B cell (primary cell): Measurements from ENCODE around the gene HEXD. TPM values are rescaled to one million over a fixed set of nuclear protein-coding genes. Genes with fewer than 3 reads are reported as not detected.

Experiments
- ATAC-seq: fragments of 200-7000 bp; cut with Tn5 transposase; one replicate; pipeline ENCODE4 v1.10.0; 2021; ENCODE audit warnings: low read depth, mild to moderate bottlenecking, moderate number of reproducible peaks, moderate library complexity
- CTCF ChIA-PET: fragments of 350-600 bp; sonication (Branson Sonifier 250); formaldehyde crosslinking; loops from one replicate; lab custom pipeline; 2021; ENCODE audit warnings: antibody characterized with exemption, inconsistent platforms; lab: Charles Lee
- POLR2A ChIA-PET: fragments of 350-600 bp; sonication (Branson Sonifier 250); formaldehyde crosslinking; loops from one replicate; lab custom pipeline; 2021; ENCODE audit warnings: antibody characterized with exemption; lab: Charles Lee
- DNase-seq: peaks from one replicate; pipeline ENCODE4 v3.0.0; 2013
- H2AFZ ChIP-seq: 2 replicates; pipeline ENCODE4 v1.6.1; 2012; ENCODE audit warnings: mild to moderate bottlenecking, low read depth, low read length; ENCODE audit not compliant: insufficient read depth, poor library complexity, severe bottlenecking
- H3K27ac ChIP-seq, 2 donors: 1 replicate in 1 of 2; 2 replicates in 1 of 2; pipeline ENCODE4 v1.5.1; 2012 to 2013; ENCODE audit warnings: low read length in 2 of 2, mild to moderate bottlenecking in 2 of 2, moderate library complexity in 1 of 2
- H3K27me3 ChIP-seq, 4 experiments: fragments of 200-600 bp in 1 of 4; sonication (generic) in 1 of 4; replicated peaks in 1 of 4; 1 replicate in 2 of 4; 2 replicates in 2 of 4; pipeline versions ENCODE4 v1.6.1 to v1.7.0; 2013 to 2016; ENCODE audit warnings: low read length in 3 of 4, mild to moderate bottlenecking in 2 of 4, mixed read lengths in 1 of 4, moderate library complexity in 1 of 4; ENCODE audit not compliant: insufficient read depth in 4 of 4, control insufficient read depth in 3 of 4; ENCODE audit errors: control extremely low read depth in 1 of 4
- H3K36me3 ChIP-seq, 2 experiments: replicated peaks in 1 of 2; 1 replicate in 1 of 2; 2 replicates in 1 of 2; pipeline versions ENCODE4 v1.6.1 to v1.7.1; 2013; ENCODE audit warnings: low read length in 1 of 2; ENCODE audit not compliant: insufficient read depth in 2 of 2, control insufficient read depth in 1 of 2; ENCODE audit errors: control extremely low read depth in 1 of 2, extremely low read depth in 1 of 2
- H3K4me1 ChIP-seq, 2 donors: fragments of 200-600 bp in 1 of 2; sonication (generic) in 1 of 2; 1 replicate in 1 of 2; 2 replicates in 1 of 2; pipeline versions ENCODE4 v1.5.1 to v1.6.1; 2013 to 2017; ENCODE audit warnings: low read length in 2 of 2; ENCODE audit not compliant: control insufficient read depth in 2 of 2, insufficient read depth in 2 of 2
- H3K4me2 ChIP-seq: replicated peaks from 2 replicates; pipeline ENCODE3; 2012; ENCODE audit warnings: mild to moderate bottlenecking, low read depth, low read length; ENCODE audit not compliant: poor library complexity, severe bottlenecking
- H3K4me3 ChIP-seq, 5 experiments: fragments of 200-600 bp in 1 of 5; sonication (generic) in 1 of 5; 1 replicate in 3 of 5; 2 replicates in 2 of 5; pipeline versions ENCODE4 v1.5.1 to v1.7.0; 2011 to 2016; ENCODE audit warnings: low read length in 4 of 5, mild to moderate bottlenecking in 4 of 5, low read depth in 2 of 5, control low read depth in 1 of 5, moderate library complexity in 1 of 5; ENCODE audit not compliant: insufficient read depth in 1 of 5; ENCODE audit errors: control extremely low read depth in 1 of 5, extremely low read depth in 1 of 5
- H3K79me2 ChIP-seq: fragments of 200-600 bp; sonication (generic); one replicate; pipeline ENCODE4 v1.6.0; 2016; ENCODE audit warnings: low read length; ENCODE audit not compliant: control insufficient read depth, insufficient read depth
- H3K9ac ChIP-seq: fragments of 200-600 bp; sonication (generic); 2 replicates; pipeline ENCODE4 v1.6.1; 2017; ENCODE audit warnings: mild to moderate bottlenecking, low read length, moderate library complexity
- H3K9me3 ChIP-seq, 3 donors: one replicate each; pipeline versions ENCODE4 v1.6.1 to v1.7.1; 2013; ENCODE audit warnings: low read length in 2 of 3; ENCODE audit not compliant: control insufficient read depth in 2 of 3, insufficient read depth in 1 of 3; ENCODE audit errors: control extremely low read depth in 1 of 3
- H4K20me1 ChIP-seq: 2 replicates; pipeline ENCODE4 v1.6.0; 2012; ENCODE audit warnings: mild to moderate bottlenecking, low read length; ENCODE audit not compliant: insufficient read depth, control insufficient read depth, poor library complexity, severe bottlenecking
- H3K27ac Mint-ChIP-seq: one replicate; pipeline ENCODE4 v1.8.0; 2021; ENCODE audit warnings: mixed read lengths
- H3K27me3 Mint-ChIP-seq: one replicate; pipeline ENCODE4 v1.8.0; 2021; ENCODE audit warnings: mixed read lengths
- H3K4me1 Mint-ChIP-seq: one replicate; pipeline ENCODE4 v1.8.0; 2021; ENCODE audit warnings: mixed read lengths
- H3K4me3 Mint-ChIP-seq: one replicate; pipeline ENCODE4 v1.8.0; 2021; ENCODE audit warnings: mixed read lengths
- H3K9me3 Mint-ChIP-seq: one replicate; pipeline ENCODE4 v1.8.0; 2022; ENCODE audit warnings: mixed read lengths; ENCODE audit not compliant: insufficient read depth
- CTCF ChIP-seq: fragments of 200-600 bp; IDR thresholded peaks from one replicate; pipeline ENCODE4 v1.8.0; 2022; ENCODE audit warnings: antibody characterized with exemption, mild to moderate bottlenecking
- EZH2 ChIP-seq: IDR thresholded peaks from 2 replicates; pipeline ENCODE4 v1.6.1; 2012; ENCODE audit warnings: borderline replicate concordance, low read depth, mild to moderate bottlenecking, moderate library complexity, low read length; ENCODE audit not compliant: insufficient read depth, poor library complexity, severe bottlenecking
- WGBS: methylation state at CpG from one replicate; pipeline ENCODE4 v1.1.5; 2013; ENCODE audit warnings: missing lambda C conversion rate; ENCODE audit not compliant: insufficient coverage; 5-methylcytosine and 5-hydroxymethylcytosine counted together
- intact Hi-C: fragments of 100-400 bp; cut with micrococcal nuclease; formaldehyde crosslinking; loops from one replicate; pipeline ENCODE4 v1.10.0; 2022
- polyA plus RNA-seq: library from polyadenylated mRNA; depleted of rRNA; stranded (reverse); fragments of >200 nt; gene quantifications from 2 replicates; pipeline ENCODE4 v1.2.3, GENCODE V29; 2012
- total RNA-seq, 2 donors: library from RNA; stranded (reverse); fragments of 120-200 nt in 1 of 2; gene quantifications; 1 replicate in 1 of 2; 2 replicates in 1 of 2; pipeline versions ENCODE4 v1.2.3 to v1.2.4, GENCODE V29; 2013 to 2022

Gene HEXD
- total and polyA plus RNA-seq, 2 donors (not counting 1 experiment from before 2014, with no cell fraction given), result 128 to 317 TPM

- Histone ChIP-seq H3K79me2 (peaks cover 89% of the 10 kb centered on the region), H2AFZ (no peak overlapping the region), H3K4me2 (peak overlapping the region; percentile 64), H4K20me1 (peaks cover 93% of the 10 kb centered on the region), H3K4me1 (peaks cover 21 to 70% of the 10 kb centered on the region in 2 donors), H3K36me3 (peaks cover 0 to 75% of the 10 kb centered on the region in 2 experiments), H3K9ac (peak overlapping the region; percentile 35), H3K9me3 (no peaks in the 10 kb centered on the region), H3K27me3 (no peaks in the 10 kb centered on the region), H3K27ac (peak overlapping the region; percentile 43 to 78), H3K4me3 (peak overlapping the region in 3 of 5 experiments; percentile 5 to 45 (median 7))
- ATAC-seq (peak; percentile 54), DNase-seq (peak; percentile 71)
- POLR2A ChIA-PET, result interaction anchor here (0.6 to 1.2 kb wide), 2 partner anchors 9 to 338 kb away, joined by 4 read pairs; no protein-coding TSS in a partner anchor
- Mint-ChIP-seq H3K9me3 (no peaks in the 10 kb centered on the region), H3K4me3 (peak overlapping the region; percentile 78), H3K4me1 (peaks cover 37% of the 10 kb centered on the region), H3K27ac (peak overlapping the region; percentile 91), H3K27me3 (no peaks in the 10 kb centered on the region)
- WGBS, result 25% methylated on average over 17 of the region's 22 CpGs
- intact Hi-C loops, result no loop called here
- CTCF ChIA-PET, result no interaction called here
- TF ChIP-seq CTCF (no peak), EZH2 (no peak)
Observed at GRCh38 chr17:82440469-82440981, 22.4 kb downstream of the HEXD start.

GRCh38 chr17:82440991-82441627 is 23.0 kb downstream of the HEXD start:
- peaks cover 0 to 75% of the 10 kb centered on the region in 2 experiments for H3K36me3 ChIP-seq

More at GRCh38 chr17:82440991-82441627, 23.0 kb downstream of the HEXD start:
- Histone ChIP-seq H3K9ac (peak overlapping the region; percentile 35), H4K20me1 (peaks cover 93% of the 10 kb centered on the region), H3K27me3 (no peaks in the 10 kb centered on the region), H2AFZ (no peak overlapping the region), H3K27ac (peak overlapping the region; percentile 43 to 78), H3K4me1 (peaks cover 19 to 70% of the 10 kb centered on the region in 2 donors), H3K79me2 (peaks cover 89% of the 10 kb centered on the region), H3K4me3 (peak overlapping the region in 1 of 5 experiments; percentile 3), H3K9me3 (no peaks in the 10 kb centered on the region), H3K4me2 (peak overlapping the region; percentile 64)
- no peak for TF ChIP-seq CTCF
- no peak for TF ChIP-seq EZH2
- Mint-ChIP-seq H3K4me1 (peaks cover 39% of the 10 kb centered on the region), H3K27me3 (no peaks in the 10 kb centered on the region), H3K9me3 (no peaks in the 10 kb centered on the region), H3K27ac (peak overlapping the region; percentile 91), H3K4me3 (peak overlapping the region; percentile 78)
- intact Hi-C loops, result loop anchor here (1.0 kb wide), 1 partner anchor 8 kb away; no protein-coding TSS in a partner anchor
- ChIA-PET CTCF (no interaction called here), POLR2A (interaction anchor here (0.6 to 1.2 kb wide), 2 partner anchors 8 to 339 kb away, joined by 4 read pairs; no protein-coding TSS in a partner anchor)
- ATAC-seq (no peak), DNase-seq (no peak)
- WGBS, result 81% methylated on average over 7 of the region's 17 CpGs
